Measurements from ENCODE around the gene MOB4.
"Not testable (repeated sequence)": the region's sequence is repeated elsewhere in the genome, so short reads cannot be mapped to it uniquely, and the experiment has no call there.

Gene MOB4

GRCh38 chr2:197548582-197548981 is 32.7 kb downstream of the MOB4 start:
- Histone ChIP-seq H3K4me1 (no peaks in the 10 kb centered on the region), H3K4me3 (ENCODE audit: low read depth, low read length) (no peak overlapping the region), H3K36me3 (peaks cover 55% of the 10 kb centered on the region), H3K27me3 (no peaks in the 10 kb centered on the region), H3K9me3 (no peaks in the 10 kb centered on the region)
- no peak for DNase-seq
- no peak for TF ChIP-seq CTCF (IDR thresholded peaks at IDR 0.05; ENCODE audit: low read depth, low read length)

- not testable (repeated sequence) for H3K4me3 ChIP-seq (ENCODE audit: low read depth, low read length); H3K27me3 ChIP-seq; DNase-seq; H3K4me1 ChIP-seq; H3K9me3 ChIP-seq
- peaks cover 41% of the 10 kb centered on the region for H3K36me3 ChIP-seq
Observed at GRCh38 chr2:197551260-197551659, 35.4 kb downstream of the MOB4 start.

DNA sequence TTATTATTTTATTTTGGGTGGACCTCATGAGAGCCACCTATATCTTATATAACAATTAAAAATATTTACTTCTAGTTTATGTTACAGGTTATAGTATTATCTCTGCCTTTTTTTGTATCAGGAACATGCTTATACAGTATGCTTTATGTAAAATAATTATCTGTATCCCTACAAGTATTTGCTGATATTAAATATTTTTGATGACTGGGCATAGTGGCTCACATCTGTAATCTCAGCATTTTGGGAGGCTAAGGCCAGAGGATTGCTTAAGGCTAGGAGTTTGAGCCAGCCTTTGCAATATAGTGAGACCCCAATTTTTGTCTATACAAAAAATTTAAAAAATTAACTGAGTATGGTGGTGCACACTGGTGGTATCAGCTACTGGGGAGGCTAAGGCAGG is 39.6 kb downstream of the MOB4 start:
- no peak for TF ChIP-seq CTCF (IDR thresholded peaks at IDR 0.05; ENCODE audit: low read depth, low read length)
- H3K36me3 ChIP-seq: peaks cover 26% of the 10 kb centered on the region

DNA sequence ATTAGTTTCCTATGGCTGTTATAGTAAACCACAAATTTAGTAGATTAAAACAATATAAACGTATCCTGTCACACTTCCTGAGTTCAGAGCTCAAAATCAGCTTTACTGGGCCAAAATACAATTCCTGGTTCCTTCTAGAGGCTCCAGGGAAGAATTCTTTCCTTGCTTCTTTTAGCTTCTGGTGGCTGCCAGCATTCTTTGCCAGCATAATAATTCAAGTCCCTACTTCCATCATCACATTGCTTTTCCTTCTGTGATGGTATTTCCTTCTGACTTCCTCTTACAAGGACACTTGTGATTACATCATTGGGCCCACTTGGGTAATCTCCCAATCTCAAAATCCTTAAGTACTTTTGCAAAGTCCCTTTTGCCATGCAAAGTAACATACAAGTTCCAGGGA is 40.6 kb downstream of the MOB4 start:
- Histone ChIP-seq H3K9me3 (no peaks in the 10 kb centered on the region), H3K27me3 (no peaks in the 10 kb centered on the region), H3K36me3 (peaks cover 24% of the 10 kb centered on the region), H3K4me3 (ENCODE audit: low read depth, low read length) (no peak overlapping the region), H3K4me1 (no peaks in the 10 kb centered on the region; the same call in 1 of the 2 replicates)
- no peak for DNase-seq
- TF ChIP-seq CTCF (IDR thresholded peaks at IDR 0.05; ENCODE audit: low read depth, low read length): no peak

More for the DNA sequence above, 39.6 kb downstream of the MOB4 start:
- Histone ChIP-seq H3K27me3 (no peaks in the 10 kb centered on the region), H3K9me3 (no peaks in the 10 kb centered on the region), H3K4me1 (no peaks in the 10 kb centered on the region; the same call in 1 of the 2 replicates), H3K4me3 (ENCODE audit: low read depth, low read length) (no peak overlapping the region)
- no peak for DNase-seq

GRCh38 chr2:197558393-197558792 is 42.5 kb downstream of the MOB4 start:
- DNase-seq: no peak
- Histone ChIP-seq H3K9me3 (no peaks in the 10 kb centered on the region), H3K27me3 (no peaks in the 10 kb centered on the region), H3K4me3 (ENCODE audit: low read depth, low read length) (no peak overlapping the region), H3K36me3 (peaks cover 21% of the 10 kb centered on the region), H3K4me1 (no peaks in the 10 kb centered on the region; the same call in 1 of the 2 replicates)
- no peak for TF ChIP-seq CTCF (IDR thresholded peaks at IDR 0.05; ENCODE audit: low read depth, low read length)

DNA sequence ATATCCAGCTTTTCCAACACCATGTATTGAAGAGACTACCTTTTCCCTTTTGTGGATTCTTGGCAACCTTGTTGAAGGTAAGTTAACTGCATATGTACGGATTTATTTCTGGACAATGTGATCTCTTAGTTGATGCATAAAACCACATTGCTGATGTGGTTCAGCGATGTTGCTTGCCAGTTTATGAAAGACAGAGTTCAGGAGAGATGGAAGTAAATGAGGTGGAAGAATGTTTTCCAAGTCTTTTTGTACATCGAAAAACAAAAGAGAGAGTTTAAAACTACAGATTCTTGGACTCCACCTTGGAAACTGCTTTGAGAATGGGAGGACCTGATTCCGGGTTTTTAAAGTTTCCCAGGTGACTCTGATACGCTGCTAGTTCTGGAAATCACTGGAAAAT is 43.8 kb downstream of the MOB4 start:
- Histone ChIP-seq H3K4me1 (no peaks in the 10 kb centered on the region; the same call in 1 of the 2 replicates), H3K4me3 (ENCODE audit: low read depth, low read length) (no peak overlapping the region), H3K27me3 (no peaks in the 10 kb centered on the region), H3K36me3 (peaks cover 10% of the 10 kb centered on the region; the same call in 1 of the 2 replicates), H3K9me3 (no peaks in the 10 kb centered on the region)
- no peak for TF ChIP-seq CTCF (IDR thresholded peaks at IDR 0.05; ENCODE audit: low read depth, low read length)
- no peak for DNase-seq
